Peyer's patch (tissue), 4 donors: ENCODE data around the gene CSF3R.

Source experiments
- POLR2A ChIP-seq, 2 donors: fragments of 450-650 bp; IDR thresholded peaks; one replicate each; pipeline ENCODE4 v1.5.1; 2017; ENCODE audit warnings: antibody characterized with exemption in 2 of 2, mild to moderate bottlenecking in 2 of 2, moderate library complexity in 2 of 2
- TF ChIP-seq, protein P1 (sequence below), 6 experiments: fragments of 450-650 bp in 4 of 6; fragments of 200-600 bp in 2 of 6; sonication (generic) in 1 of 6; IDR thresholded peaks; one replicate each; pipeline ENCODE4 v1.5.1; 2017 to 2019; ENCODE audit warnings: antibody characterized with exemption in 6 of 6, mild to moderate bottlenecking in 3 of 6, moderate library complexity in 1 of 6

DNA sequence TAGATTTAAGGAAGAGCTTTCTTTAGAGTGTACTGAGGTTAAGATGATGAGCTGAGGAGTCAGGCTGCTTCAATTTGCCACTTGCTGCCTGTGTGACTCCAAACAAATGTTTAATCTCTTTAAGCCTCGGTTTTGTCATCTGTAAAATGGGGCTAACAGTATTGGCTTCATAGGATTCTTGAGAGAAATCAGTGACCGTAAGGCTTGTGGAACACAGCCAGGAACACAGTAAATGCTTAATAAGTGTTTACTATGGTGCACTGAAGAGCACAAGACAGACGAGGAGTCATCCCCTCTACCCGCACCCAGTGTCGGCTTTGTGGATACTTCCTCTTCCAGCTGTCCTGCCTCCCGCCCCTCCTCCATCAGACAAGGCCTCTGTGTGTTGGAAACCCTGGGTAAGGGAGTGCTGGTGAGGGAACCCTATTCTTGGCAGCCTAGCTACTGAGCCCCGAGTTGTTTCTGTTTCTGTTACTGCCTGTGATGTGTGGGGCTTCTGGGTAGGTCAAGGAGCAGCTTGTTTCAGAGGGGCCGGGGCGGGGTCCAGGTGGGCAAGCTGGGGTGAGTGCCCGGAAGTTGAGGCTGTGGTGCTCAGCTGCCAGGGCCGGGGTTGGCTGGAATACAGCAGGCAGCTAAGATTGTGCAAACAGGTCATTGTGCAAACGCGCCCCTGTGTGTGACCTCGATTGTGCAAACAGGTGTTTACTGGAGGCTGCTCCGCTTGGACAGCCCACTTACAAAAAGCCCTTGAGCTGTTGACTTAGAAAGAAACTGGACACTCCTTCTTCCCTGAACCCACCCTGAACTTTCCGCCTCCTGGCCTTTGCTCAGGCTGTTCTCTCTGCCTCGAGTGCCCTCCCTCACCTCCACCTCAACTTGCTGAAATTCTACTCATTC is 4.0 kb upstream of the CSF3R start:
- TF ChIP-seq, protein P1, sequence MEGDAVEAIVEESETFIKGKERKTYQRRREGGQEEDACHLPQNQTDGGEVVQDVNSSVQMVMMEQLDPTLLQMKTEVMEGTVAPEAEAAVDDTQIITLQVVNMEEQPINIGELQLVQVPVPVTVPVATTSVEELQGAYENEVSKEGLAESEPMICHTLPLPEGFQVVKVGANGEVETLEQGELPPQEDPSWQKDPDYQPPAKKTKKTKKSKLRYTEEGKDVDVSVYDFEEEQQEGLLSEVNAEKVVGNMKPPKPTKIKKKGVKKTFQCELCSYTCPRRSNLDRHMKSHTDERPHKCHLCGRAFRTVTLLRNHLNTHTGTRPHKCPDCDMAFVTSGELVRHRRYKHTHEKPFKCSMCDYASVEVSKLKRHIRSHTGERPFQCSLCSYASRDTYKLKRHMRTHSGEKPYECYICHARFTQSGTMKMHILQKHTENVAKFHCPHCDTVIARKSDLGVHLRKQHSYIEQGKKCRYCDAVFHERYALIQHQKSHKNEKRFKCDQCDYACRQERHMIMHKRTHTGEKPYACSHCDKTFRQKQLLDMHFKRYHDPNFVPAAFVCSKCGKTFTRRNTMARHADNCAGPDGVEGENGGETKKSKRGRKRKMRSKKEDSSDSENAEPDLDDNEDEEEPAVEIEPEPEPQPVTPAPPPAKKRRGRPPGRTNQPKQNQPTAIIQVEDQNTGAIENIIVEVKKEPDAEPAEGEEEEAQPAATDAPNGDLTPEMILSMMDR (IDR thresholded peaks at IDR 0.05): no peak
- no peak for TF ChIP-seq POLR2A (IDR thresholded peaks at IDR 0.05)
